GM12878 (cell line): ENCODE measurements around the gene RAB4B. TPM values are rescaled to one million over a fixed set of nuclear protein-coding genes. Genes with fewer than 3 reads are reported as not detected.
A peak's percentile ranks its signal among the peaks of the same experiment; 100 is the strongest.

Experiments used
- CEBPZ ChIP-seq: fragments of 150-350 bp; IDR thresholded peaks from 2 replicates; pipeline ENCODE4 v1.6.1; 2016; ENCODE audit warnings: low read depth, low read length
- CHD2 ChIP-seq: IDR thresholded peaks from 2 replicates; pipeline ENCODE4 v1.6.1; 2011; ENCODE audit warnings: low read depth, low read length, improper control_type of control experiment, borderline replicate concordance
- CTCF ChIP-seq, 3 experiments: IDR thresholded peaks in 2 of 3; conservative IDR thresholded peaks in 1 of 3; 2 replicates each; pipeline ENCODE4 v1.5.1; 2011; ENCODE audit warnings: low read depth in 3 of 3, low read length in 3 of 3, mild to moderate bottlenecking in 3 of 3, control low read depth in 2 of 3, moderate library complexity in 2 of 3, inconsistent platforms in 1 of 3, mixed read lengths in 1 of 3; ENCODE audit not compliant: control insufficient read depth in 2 of 3, insufficient read depth in 1 of 3; ENCODE audit errors: extremely low read depth in 1 of 3
- MAX ChIP-seq: IDR thresholded peaks from 2 replicates; pipeline ENCODE4 v1.6.1; 2012; ENCODE audit warnings: low read depth, low read length, improper control_type of control experiment
- POLR2AphosphoS5 ChIP-seq: IDR thresholded peaks from 2 replicates; pipeline ENCODE4 v1.6.1; 2011; ENCODE audit warnings: mild to moderate bottlenecking, low read length, inconsistent platforms
- RAD21 ChIP-seq: IDR thresholded peaks from 2 replicates; pipeline ENCODE4 v1.6.1; 2011; ENCODE audit warnings: mild to moderate bottlenecking, low read depth, low read length, moderate library complexity; ENCODE audit not compliant: insufficient read depth
- SMC3 ChIP-seq: IDR thresholded peaks from 2 replicates; pipeline ENCODE4 v1.6.1; 2011; ENCODE audit warnings: low read length, improper control_type of control experiment, borderline replicate concordance
- USF1 ChIP-seq: IDR thresholded peaks from 2 replicates; pipeline ENCODE4 v1.6.1; 2011; ENCODE audit warnings: borderline replicate concordance, low read depth, mild to moderate bottlenecking, moderate library complexity, mixed read lengths, low read length; ENCODE audit not compliant: insufficient read depth; ENCODE audit errors: extremely low read length
- YY1 ChIP-seq: IDR thresholded peaks from 2 replicates; pipeline ENCODE4 v1.6.1; 2011; ENCODE audit warnings: low read depth, mild to moderate bottlenecking, low read length
- polyA plus RNA-seq, 11 experiments: library from polyadenylated mRNA; depleted of rRNA in 4 of 11; unstranded in 6 of 11; stranded (reverse) in 5 of 11; fragments of >200 nt; fragmentation: Nextera tagmentation in 4 of 11; fragmentation: Illumina TruSeq in 1 of 11; extraction: Ambion mirVana in 4 of 11; extraction: Trizol in 1 of 11; gene quantifications; 1 replicate in 1 of 11; 2 replicates in 10 of 11; pipeline versions ENCODE4 v1.2.1 to v1.2.3, GENCODE V29; 2011 to 2016; ENCODE audit warnings: inconsistent platforms in 2 of 11, missing spikeins in 2 of 11, low read depth in 1 of 11
- total RNA-seq, 4 experiments: library from RNA; depleted of rRNA in 3 of 4; stranded (reverse); fragments of >200 nt in 3 of 4; fragmentation: Illumina TruSeq in 1 of 4; extraction: Trizol in 1 of 4; gene quantifications; 2 replicates each; pipeline versions ENCODE4 v1.2.1 to v1.2.3, GENCODE V29; 2013 to 2021

Gene RAB4B
- total and polyA plus RNA-seq, 10 of the 15 experiments (the other 5 are each of a cell fraction or from before 2014, with no cell fraction given) = 0.60 to 51.5 (median 27.7) TPM

GRCh38 chr19:40744554-40745401, 33.3 kb upstream of the RAB4B start (continued):
- TF ChIP-seq CTCF (IDR thresholded peaks at IDR 0.05 in 2 of 3, conservative IDR thresholded peaks at IDR 0.05 in 1 of 3; ENCODE audit: control insufficient read depth in 2 of 3, extremely low read depth in 1 of 3, insufficient read depth in 1 of 3, low read depth in 3 of 3, low read length in 3 of 3) = peak; percentile 25 to 36 (median 32); a peak in 4 of 6 replicates
- TF ChIP-seq USF1 = no peak
- TF ChIP-seq CHD2 = no peak
- no peak for TF ChIP-seq CEBPZ
- TF ChIP-seq POLR2AphosphoS5 = no peak
- TF ChIP-seq SMC3 = peak; percentile 26; the same call in 1 of the 2 replicates
- peak; percentile 44 for TF ChIP-seq RAD21
- TF ChIP-seq YY1 = no peak
- no peak for TF ChIP-seq MAX
